K562 (cell line): ENCODE data around the gene MSMO1. TPM values are rescaled to one million over a fixed set of nuclear protein-coding genes. Genes with fewer than 3 reads are reported as not detected.

ENCODE experiments used
- ARID4B ChIP-seq: sonication (generic); formaldehyde crosslinking; IDR thresholded peaks from 2 replicates; pipeline ENCODE4 v1.8.0; 2022; ENCODE audit warnings: mild to moderate bottlenecking, missing genetic modification reagents
- MTA2 ChIP-seq: fragments of 450-650 bp; IDR thresholded peaks from 2 replicates; pipeline ENCODE4 v1.6.1; 2016; ENCODE audit warnings: low read depth
- PRDM10 ChIP-seq: fragments of 450-650 bp; IDR thresholded peaks from 2 replicates; pipeline ENCODE4 v1.6.1; 2018; ENCODE audit not compliant: partially characterized antibody
- TOE1 ChIP-seq, 2 experiments: fragments of 450-650 bp in 1 of 2; sonication (generic) in 1 of 2; formaldehyde crosslinking in 1 of 2; IDR thresholded peaks; 2 replicates each; pipeline versions ENCODE4 v1.7.1 to v1.8.0; 2016 to 2022; ENCODE audit warnings: borderline replicate concordance in 2 of 2, mild to moderate bottlenecking in 2 of 2, antibody characterized with exemption in 1 of 2, inconsistent platforms in 1 of 2, low read depth in 1 of 2, missing genetic modification reagents in 1 of 2, moderate library complexity in 1 of 2
- ZNF740 ChIP-seq, 3 experiments: fragments of 200-800 bp in 1 of 3; sonication (Bioruptor generic) in 1 of 3; sonication (generic) in 1 of 3; formaldehyde crosslinking in 1 of 3; IDR thresholded peaks; 2 replicates each; pipeline versions ENCODE4 v1.6.1 to v1.8.0; 2016 to 2022; ENCODE audit warnings: mild to moderate bottlenecking in 2 of 3, missing compliant biosample characterization in 2 of 3, missing genetic modification characterization in 2 of 3, missing genetic modification reagents in 1 of 3
- polyA plus RNA-seq, 8 experiments: library from polyadenylated mRNA; depleted of rRNA in 4 of 8; stranded (reverse) in 5 of 8; unstranded in 3 of 8; fragments of >200 nt; fragmentation: Nextera tagmentation in 2 of 8; fragmentation: Illumina TruSeq in 1 of 8; extraction: Ambion mirVana in 2 of 8; extraction: Trizol in 1 of 8; gene quantifications; 2 replicates each; pipeline versions ENCODE4 v1.2.1 to v1.2.3, GENCODE V29; 2011 to 2014; ENCODE audit warnings: inconsistent platforms in 1 of 8, missing spikeins in 1 of 8
- total RNA-seq, 7 experiments: library from RNA; depleted of rRNA in 6 of 7; stranded (reverse); fragments of >200 nt in 6 of 7; fragmentation: Illumina TruSeq in 2 of 7; extraction: Trizol in 2 of 7; gene quantifications; 2 replicates each; pipeline versions ENCODE4 v1.2.1 to v1.2.3, GENCODE V29; 2011 to 2021; ENCODE audit warnings: low replicate concordance in 1 of 7

The MSMO1 gene
- total and polyA plus RNA-seq, 9 of the 15 experiments (the other 6 are each of a cell fraction or from before 2014, with no cell fraction given) = 32.0 to 172 (median 63.5) TPM

GRCh38 chr4:165328101-165328425, 594 bp downstream of the MSMO1 start (continued):
- no peak for TF ChIP-seq ZNF740 (CRISPR knock-in tag; IDR thresholded peaks at IDR 0.05)
- TF ChIP-seq ZNF740 (tag; IDR thresholded peaks at IDR 0.05) = no peak
- TF ChIP-seq MTA2 = 0 out of 2 replicates have a peak, but pooled peaks have one; percentile 6
- TF ChIP-seq PRDM10 = no peak
- peak; percentile 51; the same call in 1 of the 2 replicates for TF ChIP-seq ARID4B
- no peak for TF ChIP-seq TOE1 (IDR thresholded peaks at IDR 0.05; ENCODE audit: borderline replicate concordance)
- no peak for TF ChIP-seq TOE1 (CRISPR knock-in tag; IDR thresholded peaks at IDR 0.05; ENCODE audit: borderline replicate concordance, low read depth)
